Sigmoid colon (tissue), 7 donors: Measurements from ENCODE around the gene CCDC127. TPM values are rescaled to one million over a fixed set of nuclear protein-coding genes. Genes with fewer than 3 reads are reported as not detected.
"Not testable (repeated sequence)": the region's sequence is repeated elsewhere in the genome, so short reads cannot be mapped to it uniquely, and the experiment has no call there.

Experiments used
- DNase-seq: peaks from one replicate; pipeline ENCODE4 v3.0.0-alpha.2; 2019
- H3K27ac ChIP-seq, 4 donors: fragments of 200-600 bp; sonication (generic); one replicate each; pipeline ENCODE4 v1.5.1; 2016 to 2019; ENCODE audit warnings: mild to moderate bottlenecking in 1 of 4
- H3K27me3 ChIP-seq, 3 donors: fragments of 200-600 bp; sonication (generic); one replicate each; pipeline ENCODE4 v1.5.1; 2019; ENCODE audit warnings: mild to moderate bottlenecking in 1 of 3
- H3K36me3 ChIP-seq, 4 donors: fragments of 200-600 bp; sonication (generic); one replicate each; pipeline ENCODE4 v1.5.1; 2016 to 2019
- H3K4me1 ChIP-seq, 4 donors: fragments of 200-600 bp; sonication (generic); one replicate each; pipeline ENCODE4 v1.5.1; 2017 to 2019
- H3K4me3 ChIP-seq, 4 donors: fragments of 200-600 bp; sonication (generic); one replicate each; pipeline ENCODE4 v1.5.1; 2017 to 2019; ENCODE audit warnings: mild to moderate bottlenecking in 2 of 4, moderate library complexity in 1 of 4
- H3K9me3 ChIP-seq, 4 donors: fragments of 200-600 bp in 3 of 4; sonication (generic) in 3 of 4; one replicate each; pipeline versions ENCODE4 v1.5.1 to v1.6.1; 2013 to 2019
- EP300 ChIP-seq, 4 donors: sonication (generic); formaldehyde crosslinking; IDR thresholded peaks; one replicate each; pipeline ENCODE4 v1.6.1; 2017; ENCODE audit warnings: antibody characterized with exemption in 4 of 4
- POLR2A ChIP-seq, 2 donors: fragments of 450-650 bp; IDR thresholded peaks; one replicate each; pipeline ENCODE4 v1.6.1; 2016; ENCODE audit warnings: antibody characterized with exemption in 2 of 2, mild to moderate bottlenecking in 2 of 2, moderate library complexity in 2 of 2
- POLR2AphosphoS5 ChIP-seq, 4 donors: sonication (generic); formaldehyde crosslinking; IDR thresholded peaks; one replicate each; pipeline ENCODE4 v1.6.1; 2017; ENCODE audit warnings: antibody characterized with exemption in 4 of 4
- WGBS, 2 donors: extraction: QIAGEN DNeasy Blood & Tissue Kit; methylation state at CpG; one replicate each; pipeline ENCODE4 v1.1.7; 2013; 5-methylcytosine and 5-hydroxymethylcytosine counted together
- intact Hi-C: fragments of 100-400 bp; cut with DNase I; formaldehyde crosslinking; loops from one replicate; pipeline ENCODE4 v1.15.1; 2023
- polyA plus RNA-seq, 3 donors: library from polyadenylated mRNA; stranded (reverse); fragments of 200-250 nt; gene quantifications; one replicate each; pipeline ENCODE4 v1.2.3, GENCODE V29; 2013
- total RNA-seq, 4 donors: library from RNA; depleted of rRNA; stranded (reverse); fragments of >200 nt; gene quantifications; one replicate each; pipeline ENCODE4 v1.1.0, GENCODE V29; 2016
- TF ChIP-seq, protein P1 (sequence below), 4 experiments: fragments of 450-650 bp in 3 of 4; fragments of 200-600 bp in 1 of 4; IDR thresholded peaks; one replicate each; pipeline ENCODE4 v1.5.1; 2016 to 2019; ENCODE audit warnings: antibody characterized with exemption in 4 of 4, mild to moderate bottlenecking in 3 of 4, moderate library complexity in 2 of 4
- donor health status: healthy with polysubstance abuse.
- donor health status: Bipolar disorder and iron deficiency.
- donor health status: healthy.

Gene CCDC127
- total and polyA plus RNA-seq, 7 donors: 1.2 to 8.3 (median 5.7) TPM

DNA sequence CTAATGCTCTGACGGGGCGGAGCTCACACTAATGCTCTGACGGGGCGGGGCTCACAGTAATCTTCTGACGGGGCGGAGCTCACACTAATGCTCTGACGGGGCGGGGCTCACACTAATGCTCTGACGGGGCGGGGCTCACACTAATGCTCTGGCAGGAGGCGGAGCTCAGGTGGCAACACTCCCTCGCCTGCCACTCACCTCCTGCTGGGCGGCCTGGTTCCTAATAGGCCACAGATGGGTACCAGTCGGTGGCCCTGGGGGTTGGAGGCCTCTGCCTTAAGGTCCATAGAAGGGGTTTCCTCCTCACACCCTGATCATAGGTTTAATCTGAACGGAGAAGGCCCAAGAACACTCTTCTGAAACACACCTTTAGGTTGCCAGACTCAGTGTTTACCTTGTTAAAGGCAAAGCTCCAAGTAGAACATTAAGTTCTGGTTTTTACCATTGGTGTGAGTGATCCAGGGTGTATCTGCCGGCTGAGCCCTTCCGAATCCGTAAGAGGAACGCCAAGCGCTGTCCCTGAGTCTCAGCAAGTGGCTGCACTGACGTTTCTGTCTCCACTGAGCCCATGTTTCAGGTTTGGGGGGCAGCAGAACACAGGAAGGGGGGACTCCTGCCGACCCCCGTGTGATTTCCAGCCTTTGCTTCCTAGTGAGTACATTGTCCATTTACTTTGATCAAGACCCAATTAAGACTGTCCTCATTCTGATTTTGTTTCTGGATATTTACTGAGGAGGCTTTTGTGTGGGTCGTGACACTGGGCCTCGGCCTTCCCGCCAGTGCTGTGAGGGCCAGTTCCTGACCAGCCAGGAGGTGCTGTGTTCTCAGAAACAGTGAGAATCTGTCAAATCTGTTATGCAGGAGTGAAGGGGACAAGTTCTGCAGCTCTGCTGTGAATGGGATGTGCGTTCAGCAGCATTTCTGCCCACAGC, 51.2 kb downstream of the CCDC127 start:
- WGBS, 2 donors: 86 to 94% methylated on average over 26 to 27 of the region's 27 CpGs
- no peak overlapping the region for H3K27ac ChIP-seq
- no peaks in the 10 kb centered on the region for H3K27me3 ChIP-seq
- no peak for TF ChIP-seq POLR2AphosphoS5 (IDR thresholded peaks at IDR 0.05)
- no peak for TF ChIP-seq POLR2A (IDR thresholded peaks at IDR 0.05)
- TF ChIP-seq, protein P1, sequence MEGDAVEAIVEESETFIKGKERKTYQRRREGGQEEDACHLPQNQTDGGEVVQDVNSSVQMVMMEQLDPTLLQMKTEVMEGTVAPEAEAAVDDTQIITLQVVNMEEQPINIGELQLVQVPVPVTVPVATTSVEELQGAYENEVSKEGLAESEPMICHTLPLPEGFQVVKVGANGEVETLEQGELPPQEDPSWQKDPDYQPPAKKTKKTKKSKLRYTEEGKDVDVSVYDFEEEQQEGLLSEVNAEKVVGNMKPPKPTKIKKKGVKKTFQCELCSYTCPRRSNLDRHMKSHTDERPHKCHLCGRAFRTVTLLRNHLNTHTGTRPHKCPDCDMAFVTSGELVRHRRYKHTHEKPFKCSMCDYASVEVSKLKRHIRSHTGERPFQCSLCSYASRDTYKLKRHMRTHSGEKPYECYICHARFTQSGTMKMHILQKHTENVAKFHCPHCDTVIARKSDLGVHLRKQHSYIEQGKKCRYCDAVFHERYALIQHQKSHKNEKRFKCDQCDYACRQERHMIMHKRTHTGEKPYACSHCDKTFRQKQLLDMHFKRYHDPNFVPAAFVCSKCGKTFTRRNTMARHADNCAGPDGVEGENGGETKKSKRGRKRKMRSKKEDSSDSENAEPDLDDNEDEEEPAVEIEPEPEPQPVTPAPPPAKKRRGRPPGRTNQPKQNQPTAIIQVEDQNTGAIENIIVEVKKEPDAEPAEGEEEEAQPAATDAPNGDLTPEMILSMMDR (IDR thresholded peaks at IDR 0.05): no peak
- no peak for TF ChIP-seq EP300 (IDR thresholded peaks at IDR 0.05)
- H3K4me1 ChIP-seq: peaks cover 0 to 4% (median 0%) of the 10 kb centered on the region in 4 donors
- H3K36me3 ChIP-seq: no peaks in the 10 kb centered on the region
- H3K9me3 ChIP-seq: no peaks in the 10 kb centered on the region
- intact Hi-C loops: no loop called here
- H3K4me3 ChIP-seq: no peak overlapping the region
- peak; percentile 56 for DNase-seq

DNA sequence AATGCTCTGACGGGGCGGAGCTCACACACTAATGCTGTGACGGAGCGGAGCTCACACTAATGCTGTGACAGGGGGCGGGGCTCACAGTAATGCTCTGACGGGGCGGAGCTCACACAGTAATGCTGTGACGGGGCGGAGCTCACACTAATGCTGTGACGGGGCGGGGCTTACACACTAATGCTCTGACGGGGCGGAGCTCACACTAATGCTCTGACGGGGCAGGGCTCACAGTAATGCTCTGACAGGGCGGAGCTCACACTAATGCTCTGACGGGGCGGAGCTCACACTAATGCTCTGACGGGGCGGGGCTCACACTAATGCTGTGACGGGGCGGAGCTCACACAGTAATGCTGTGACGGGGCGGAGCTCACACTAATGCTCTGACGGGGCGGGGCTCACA, 53.2 kb downstream of the CCDC127 start:
- H3K4me3 ChIP-seq, H3K27ac ChIP-seq, H3K9me3 ChIP-seq, H3K27me3 ChIP-seq, H3K36me3 ChIP-seq, DNase-seq, intact Hi-C loops, H3K4me1 ChIP-seq: not testable (repeated sequence)
- 75 to 89% methylated on average over 21 to 23 of the region's 25 CpGs for WGBS, 2 donors

DNA sequence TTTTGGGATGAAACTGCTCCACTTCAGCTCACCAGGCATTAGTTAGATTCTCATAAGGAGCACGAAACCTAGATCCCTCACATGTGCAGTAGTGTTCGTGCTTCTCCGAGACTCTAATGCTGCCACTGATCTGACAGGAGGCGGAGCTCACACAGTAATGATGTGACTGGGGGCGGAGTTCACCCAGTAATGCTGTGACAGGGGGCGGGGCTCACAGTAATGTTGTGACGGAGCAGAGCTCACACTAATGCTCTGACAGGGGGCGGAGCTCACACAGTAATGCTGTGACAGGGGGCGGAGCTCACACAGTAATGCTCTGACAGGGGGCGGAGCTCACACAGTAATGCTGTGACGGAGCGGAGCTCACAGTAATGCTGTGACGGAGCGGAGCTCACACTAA, 53.7 kb downstream of the CCDC127 start:
- Histone ChIP-seq H3K4me3 (no peak overlapping the region), H3K27ac (no peak overlapping the region), H3K27me3 (no peaks in the 10 kb centered on the region), H3K9me3 (no peaks in the 10 kb centered on the region), H3K36me3 (no peaks in the 10 kb centered on the region), H3K4me1 (peaks cover 0 to 4% (median 0%) of the 10 kb centered on the region in 4 donors)
- DNase-seq: no peak
- TF ChIP-seq, protein P1 (IDR thresholded peaks at IDR 0.05): no peak
- TF ChIP-seq EP300 (IDR thresholded peaks at IDR 0.05): no peak
- no peak for TF ChIP-seq POLR2A (IDR thresholded peaks at IDR 0.05)
- 78 to 91% methylated on average over 12 to 14 of the region's 14 CpGs for WGBS, 2 donors
- intact Hi-C loops: no loop called here

DNA sequence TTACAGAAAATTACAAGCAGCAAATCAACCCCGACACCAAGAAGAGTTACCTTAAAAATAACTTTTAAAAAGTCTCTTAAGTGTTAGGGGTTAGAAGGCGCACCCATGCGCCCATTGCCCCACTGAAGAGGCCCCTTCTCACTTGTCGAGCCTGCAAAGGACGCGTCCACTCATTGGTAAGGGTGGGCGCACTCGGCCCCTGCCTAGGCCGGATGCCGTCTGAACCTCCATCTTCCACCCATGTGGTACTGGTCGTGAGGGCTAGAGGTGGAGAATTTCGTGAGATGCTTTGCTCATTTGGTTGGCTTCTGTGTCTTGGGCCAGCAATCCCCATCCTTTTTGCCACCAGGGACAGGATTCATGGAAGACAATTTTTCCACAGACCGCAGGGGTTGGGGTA, 54.1 kb downstream of the CCDC127 start:
- WGBS, 2 donors: 81 to 92% methylated on average over 13 of the region's 13 CpGs
- H3K4me1 ChIP-seq: peaks cover 0 to 4% (median 0%) of the 10 kb centered on the region in 4 donors

DNA sequence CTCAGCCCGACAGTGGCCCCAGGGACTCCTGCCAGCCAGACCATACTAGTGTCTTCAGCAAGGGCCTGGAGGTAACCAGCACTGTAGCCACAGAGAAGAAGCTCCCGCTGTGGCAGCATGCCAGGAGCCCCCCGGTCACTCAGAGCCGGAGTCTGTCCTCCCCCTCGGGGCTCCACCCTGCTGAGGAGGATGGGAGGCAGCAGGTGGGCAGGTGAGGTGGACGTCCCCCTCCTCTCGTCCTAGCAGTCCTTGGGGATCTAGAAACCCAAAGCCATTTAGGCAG, 54.7 kb downstream of the CCDC127 start:
- no peak overlapping the region for H3K27ac ChIP-seq
- no peak for TF ChIP-seq EP300 (IDR thresholded peaks at IDR 0.05)
- TF ChIP-seq POLR2A (IDR thresholded peaks at IDR 0.05): no peak
- whole genome bisulfite sequencing, 2 donors: 85 to 93% methylated on average over 7 of the region's 7 CpGs
- no peak for DNase-seq
- H3K27me3 ChIP-seq: no peaks in the 10 kb centered on the region
- H3K4me3 ChIP-seq: no peak overlapping the region
- intact Hi-C loops: no loop called here
- peaks cover 0 to 4% (median 0%) of the 10 kb centered on the region in 4 donors for H3K4me1 ChIP-seq
- H3K9me3 ChIP-seq: no peaks in the 10 kb centered on the region
- no peaks in the 10 kb centered on the region for H3K36me3 ChIP-seq

More for the DNA sequence above, 54.1 kb downstream of the CCDC127 start:
- intact Hi-C loops: no loop called here
- Histone ChIP-seq H3K4me3 (no peak overlapping the region), H3K9me3 (no peaks in the 10 kb centered on the region), H3K36me3 (no peaks in the 10 kb centered on the region), H3K27me3 (no peaks in the 10 kb centered on the region), H3K27ac (no peak overlapping the region)
- no peak for TF ChIP-seq EP300 (IDR thresholded peaks at IDR 0.05)
- TF ChIP-seq, protein P1 (IDR thresholded peaks at IDR 0.05): no peak
- no peak for TF ChIP-seq POLR2AphosphoS5 (IDR thresholded peaks at IDR 0.05)
- TF ChIP-seq POLR2A (IDR thresholded peaks at IDR 0.05): no peak
- DNase-seq: no peak
